H1 (cell line): ENCODE results near the gene PLA2G4D. TPM values are rescaled to one million over a fixed set of nuclear protein-coding genes. Genes with fewer than 3 reads are reported as not detected.

Experiments used
- CTCF ChIA-PET: fragments of 300-600 bp; sonication (Branson Sonifier 250); formaldehyde crosslinking; loops from one replicate; lab custom pipeline; 2021; ENCODE audit not compliant: partially characterized antibody; lab: Charles Lee
- POLR2A ChIA-PET: fragments of 300-600 bp; sonication (Branson Sonifier 250); formaldehyde crosslinking; loops from one replicate; lab custom pipeline; 2021; ENCODE audit warnings: inconsistent platforms; ENCODE audit not compliant: partially characterized antibody; lab: Charles Lee
- DNase-seq, 2 experiments: peaks; one replicate each; pipeline versions ENCODE4 v3.0.0 to v3.0.0-alpha.2; 2010 to 2022; ENCODE audit warnings: low spot score in 2 of 2, low read depth in 1 of 2, mixed read lengths in 1 of 2
- FAIRE-seq: peaks from 2 replicates; lab custom pipeline; 2011; peaks lifted over from hg19 to GRCh38; lab: Jason Lieb, UNC
- H2AFZ ChIP-seq: 2 replicates; pipeline ENCODE4 v1.8.1; 2012; ENCODE audit warnings: low read length, inconsistent platforms
- H2AK5ac ChIP-seq: 2 replicates; pipeline ENCODE4 v1.6.1; 2013; ENCODE audit warnings: low read depth, low read length
- H2BK120ac ChIP-seq: replicated peaks from 2 replicates; pipeline ENCODE3; 2013; ENCODE audit warnings: low read depth, low read length, inconsistent platforms
- H2BK12ac ChIP-seq: 2 replicates; pipeline ENCODE4 v1.6.1; 2013; ENCODE audit warnings: low read depth, low read length
- H2BK15ac ChIP-seq: 2 replicates; pipeline ENCODE4 v1.6.1; 2013; ENCODE audit warnings: low read length
- H2BK20ac ChIP-seq: 2 replicates; pipeline ENCODE4 v1.6.1; 2013; ENCODE audit warnings: low read length
- H2BK5ac ChIP-seq: 2 replicates; pipeline ENCODE4 v1.6.1; 2013; ENCODE audit warnings: low read depth, low read length
- H3K14ac ChIP-seq: 2 replicates; pipeline ENCODE4 v1.6.1; 2013; ENCODE audit warnings: inconsistent platforms; ENCODE audit not compliant: insufficient read length
- H3K18ac ChIP-seq: 2 replicates; pipeline ENCODE4 v1.6.1; 2013; ENCODE audit warnings: low read length; ENCODE audit errors: extremely low read depth
- H3K23ac ChIP-seq: 2 replicates; pipeline ENCODE4 v1.6.1; 2013; ENCODE audit warnings: inconsistent platforms; ENCODE audit not compliant: insufficient read length
- H3K23me2 ChIP-seq: 2 replicates; pipeline ENCODE4 v1.6.1; 2013; ENCODE audit warnings: low read depth, low read length
- H3K27ac ChIP-seq: 2 replicates; pipeline ENCODE4 v1.6.1; 2011; ENCODE audit warnings: low read depth, low read length, inconsistent platforms
- H3K27me3 ChIP-seq, 4 experiments: replicated peaks in 1 of 4; 1 replicate in 1 of 4; 2 replicates in 3 of 4; pipeline versions ENCODE4 v1.6.1 to v1.8.1; 2011 to 2013; ENCODE audit warnings: low read length in 3 of 4, mild to moderate bottlenecking in 3 of 4, inconsistent platforms in 2 of 4, mixed read lengths in 2 of 4, moderate library complexity in 1 of 4; ENCODE audit not compliant: control insufficient read depth in 3 of 4, insufficient read depth in 3 of 4; ENCODE audit errors: extremely low read depth in 1 of 4
- H3K36me3 ChIP-seq, 4 experiments: 2 replicates each; pipeline versions ENCODE4 v1.6.1 to v1.8.1; 2011 to 2013; ENCODE audit warnings: mild to moderate bottlenecking in 4 of 4, low read length in 3 of 4, moderate library complexity in 2 of 4, control low read depth in 1 of 4, inconsistent platforms in 1 of 4; ENCODE audit not compliant: insufficient read depth in 4 of 4, control insufficient read depth in 2 of 4
- H3K4ac ChIP-seq: replicated peaks from 2 replicates; pipeline ENCODE3; 2013; ENCODE audit warnings: low read length, low read depth, mixed read lengths, inconsistent platforms; ENCODE audit not compliant: insufficient read length
- H3K4me1 ChIP-seq, 4 experiments: replicated peaks in 1 of 4; 1 replicate in 1 of 4; 2 replicates in 3 of 4; pipeline versions ENCODE4 v1.6.1 to v1.8.1; 2011 to 2013; ENCODE audit warnings: low read length in 3 of 4, inconsistent platforms in 2 of 4, mixed read lengths in 1 of 4; ENCODE audit not compliant: insufficient read depth in 4 of 4, control insufficient read depth in 3 of 4
- H3K4me2 ChIP-seq, 2 experiments: 2 replicates each; pipeline versions ENCODE4 v1.6.1 to v1.8.1; 2011 to 2013; ENCODE audit warnings: low read depth in 2 of 2, low read length in 2 of 2, control low read depth in 1 of 2, inconsistent platforms in 1 of 2, mild to moderate bottlenecking in 1 of 2; ENCODE audit not compliant: insufficient read depth in 1 of 2
- H3K4me3 ChIP-seq, 4 experiments: fragments of 200-600, 300-600 bp in 1 of 4; sonication (generic), shearing (Covaris generic), sonication (Bioruptor Twin) in 1 of 4; 2 replicates each; pipeline versions ENCODE4 v1.5.1 to v1.8.1; 2011 to 2016; ENCODE audit warnings: low read length in 4 of 4, low read depth in 3 of 4, control low read depth in 2 of 4, inconsistent platforms in 2 of 4, mild to moderate bottlenecking in 2 of 4, mixed read lengths in 1 of 4, moderate library complexity in 1 of 4; ENCODE audit not compliant: insufficient read depth in 2 of 4; ENCODE audit errors: extremely low read depth in 1 of 4
- H3K56ac ChIP-seq: replicated peaks from 2 replicates; pipeline ENCODE3; 2013; ENCODE audit warnings: low read depth, mild to moderate bottlenecking, mixed read lengths, low read length, inconsistent platforms; ENCODE audit not compliant: insufficient read length
- H3K79me1 ChIP-seq: 2 replicates; pipeline ENCODE4 v1.6.1; 2013; ENCODE audit warnings: low read depth, low read length, control low read depth
- H3K79me2 ChIP-seq, 2 experiments: 2 replicates each; pipeline versions ENCODE4 v1.6.1 to v1.8.1; 2012 to 2013; ENCODE audit warnings: low read length in 2 of 2, mild to moderate bottlenecking in 2 of 2, inconsistent platforms in 1 of 2; ENCODE audit not compliant: insufficient read depth in 2 of 2, control insufficient read depth in 1 of 2
- H3K9ac ChIP-seq, 4 experiments: replicated peaks in 1 of 4; 1 replicate in 1 of 4; 2 replicates in 3 of 4; pipeline versions ENCODE4 v1.6.1 to v1.8.1; 2011 to 2013; ENCODE audit warnings: low read depth in 3 of 4, low read length in 3 of 4, control low read depth in 2 of 4, mild to moderate bottlenecking in 2 of 4, moderate library complexity in 2 of 4, inconsistent platforms in 1 of 4; ENCODE audit errors: extremely low read depth in 1 of 4
- H3K9me3 ChIP-seq, 2 experiments: 2 replicates each; pipeline versions ENCODE4 v1.6.1 to v1.8.1; 2012 to 2013; ENCODE audit warnings: mild to moderate bottlenecking in 2 of 2, moderate library complexity in 2 of 2, control low read depth in 1 of 2, inconsistent platforms in 1 of 2, low read depth in 1 of 2, low read length in 1 of 2, mixed read lengths in 1 of 2; ENCODE audit not compliant: insufficient read depth in 2 of 2
- H4K20me1 ChIP-seq, 2 experiments: replicated peaks in 1 of 2; 2 replicates each; pipeline versions ENCODE3 to v1.8.1; 2011 to 2013; ENCODE audit warnings: inconsistent platforms in 2 of 2, low read length in 2 of 2, mild to moderate bottlenecking in 1 of 2; ENCODE audit not compliant: insufficient read depth in 2 of 2, control insufficient read depth in 1 of 2
- H4K5ac ChIP-seq: 2 replicates; pipeline ENCODE4 v1.6.1; 2013; ENCODE audit warnings: low read length, low read depth, mixed read lengths, inconsistent platforms; ENCODE audit not compliant: insufficient read length
- H4K8ac ChIP-seq: 2 replicates; pipeline ENCODE4 v1.8.0; 2013; ENCODE audit warnings: mild to moderate bottlenecking, moderate library complexity, low read length, inconsistent platforms; ENCODE audit not compliant: insufficient read depth; ENCODE audit errors: extremely low read depth
- H4K91ac ChIP-seq: replicated peaks from 2 replicates; pipeline ENCODE3; 2013; ENCODE audit warnings: low read length, mixed read lengths, inconsistent platforms; ENCODE audit not compliant: insufficient read length
- GTF2F1 ChIP-seq: IDR thresholded peaks from 2 replicates; pipeline ENCODE4 v1.6.1; 2012; ENCODE audit warnings: low read depth, low read length, improper control_type of control experiment, borderline replicate concordance
- WGBS, 2 experiments: shearing (Covaris generic) in 1 of 2; methylation state at CpG; one replicate each; pipeline versions ENCODE4 v1.1.6 to v1.1.7; 2013 to 2015; ENCODE audit warnings: low lambda C conversion rate in 2 of 2, mixed read lengths in 2 of 2, inconsistent platforms in 1 of 2, low coverage in 1 of 2, missing lambda C conversion rate in 1 of 2; ENCODE audit not compliant: insufficient replicate concordance in 2 of 2, insufficient coverage in 1 of 2, insufficient read length in 1 of 2; ENCODE audit errors: extremely low coverage in 1 of 2, missing lambda C conversion rate in 1 of 2; 5-methylcytosine and 5-hydroxymethylcytosine counted together
- polyA plus RNA-seq, 7 experiments: library from polyadenylated mRNA; depleted of rRNA in 3 of 7; stranded (reverse) in 5 of 7; unstranded in 2 of 7; fragments of >200 nt in 5 of 7; fragments of 200-250 nt in 2 of 7; gene quantifications; 1 replicate in 5 of 7; 2 replicates in 1 of 7; 4 replicates in 1 of 7; pipeline versions ENCODE4 v1.2.1 to v1.2.3, GENCODE V29; 2011 to 2013; ENCODE audit warnings: missing spikeins in 2 of 7, mixed read lengths in 2 of 7
- total RNA-seq: library from RNA; stranded (reverse); fragmentation: NEBNext Ultra II Directional; extraction: Animal tissue kit (Norgen Biotek cat#: 25700); gene quantifications from 2 replicates; pipeline ENCODE4 v1.2.1, GENCODE V29; 2021

PLA2G4D gene
- total and polyA plus RNA-seq, 2 of the 8 experiments (the other 6 are each of a cell fraction or from before 2014, with no cell fraction given), result 0.07 to 0.18 TPM

DNA sequence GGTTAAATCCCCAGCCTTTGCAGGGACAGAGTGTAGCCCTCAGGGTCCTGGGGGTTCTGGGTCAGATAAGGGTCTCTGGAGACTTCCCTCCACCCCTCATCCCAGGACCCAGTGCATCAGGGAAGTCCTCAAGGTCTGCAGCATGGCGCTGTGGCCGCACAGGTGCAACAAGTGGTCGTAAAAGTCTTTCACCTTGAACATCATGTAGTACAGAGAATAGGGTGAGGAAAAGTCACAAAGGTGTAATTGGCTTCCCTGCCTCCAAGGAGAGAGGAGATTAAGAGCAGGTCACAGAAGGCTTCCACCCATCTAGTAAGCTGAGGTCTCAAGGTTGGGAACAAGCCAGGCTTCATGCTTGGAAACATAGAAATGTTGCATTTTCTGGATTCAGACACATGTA is 29.2 kb upstream of the PLA2G4D start:
- no peaks in the 10 kb centered on the region for H3K79me1 ChIP-seq
- no peak overlapping the region for H3K9ac ChIP-seq
- no peak overlapping the region for H2BK120ac ChIP-seq
- no peak overlapping the region for H2AK5ac ChIP-seq
- H3K4me2 ChIP-seq, result no peak overlapping the region
- H2BK12ac ChIP-seq, result no peak overlapping the region
- FAIRE-seq (no peak), DNase-seq (no peak)
- no peak overlapping the region for H3K27ac ChIP-seq
- H4K20me1 ChIP-seq, result no peaks in the 10 kb centered on the region
- ChIA-PET CTCF (interaction anchor here (0.6 to 1.2 kb wide), 4 partner anchors 11 to 57 kb away, joined by 3 read pairs; no protein-coding TSS in a partner anchor), POLR2A (no interaction called here)
- no peak overlapping the region for H3K18ac ChIP-seq
- H3K27me3 ChIP-seq, result no peaks in the 10 kb centered on the region
- H3K4me3 ChIP-seq, result no peak overlapping the region
- peaks cover 0 to 6% (median 0%) of the 10 kb centered on the region in 4 experiments; a peak in 3 of 7 replicates for H3K4me1 ChIP-seq
- no peaks in the 10 kb centered on the region for H3K9me3 ChIP-seq
- H3K56ac ChIP-seq, result no peak overlapping the region
- no peak overlapping the region for H2BK20ac ChIP-seq
- H3K23ac ChIP-seq, result no peak overlapping the region
- H4K8ac ChIP-seq, result no peak overlapping the region
- no peak overlapping the region for H4K5ac ChIP-seq
- no peak overlapping the region for H4K91ac ChIP-seq
- no peak overlapping the region for H3K4ac ChIP-seq
- 89% methylated on average over 3 of the region's 3 CpGs; no CpG with 5 or more reads in 1 of the 2 experiments for WGBS, 2 experiments
- H2AFZ ChIP-seq, result no peak overlapping the region
- H2BK5ac ChIP-seq, result no peak overlapping the region
- H3K14ac ChIP-seq, result no peak overlapping the region
- no peak overlapping the region for H2BK15ac ChIP-seq
- no peaks in the 10 kb centered on the region for H3K36me3 ChIP-seq
- H3K79me2 ChIP-seq, result no peaks in the 10 kb centered on the region
- no peaks in the 10 kb centered on the region for H3K23me2 ChIP-seq
- no peak for TF ChIP-seq GTF2F1
